ENCODE data around the gene PTPA.
"Not testable (repeated sequence)": the region's sequence is repeated elsewhere in the genome, so short reads cannot be mapped to it uniquely, and the experiment has no call there.

PTPA gene

GRCh38 chr9:129126749-129127618, 15.8 kb downstream of the PTPA start:
- H3K9ac ChIP-seq (ENCODE audit: low read length): no peak overlapping the region
- no peaks in the 10 kb centered on the region for H3K27me3 ChIP-seq (ENCODE audit: low read length)
- no peaks in the 10 kb centered on the region for H3K9me2 ChIP-seq (replicated peaks; ENCODE audit: insufficient read depth, low read length)
- H3K4me2 ChIP-seq (ENCODE audit: low read depth, low read length, poor library complexity, severe bottlenecking): no peak overlapping the region
- 0 out of 2 replicates have a peak, but pooled peaks cover 5% of the 10 kb centered on the region for H3K36me3 ChIP-seq (ENCODE audit: low read length)
- no peak for TF ChIP-seq CTCF (IDR thresholded peaks at IDR 0.05; ENCODE audit: insufficient read depth, low read length, poor library complexity, severe bottlenecking)
- H3F3A ChIP-seq (ENCODE audit: insufficient read depth): no peaks in the 10 kb centered on the region
- H3K9me3 ChIP-seq (ENCODE audit: insufficient read depth, low read length): no peaks in the 10 kb centered on the region
- H4K20me1 ChIP-seq (ENCODE audit: low read depth, low read length): no peaks in the 10 kb centered on the region
- H3K4me3 ChIP-seq (ENCODE audit: insufficient read depth, low read length, poor library complexity, severe bottlenecking): no peak overlapping the region
- H3K79me2 ChIP-seq (ENCODE audit: insufficient read depth, low read length): no peaks in the 10 kb centered on the region
- H3K27ac ChIP-seq (ENCODE audit: low read depth, low read length): no peak overlapping the region
- no peak overlapping the region for H2AFZ ChIP-seq (ENCODE audit: low read depth, low read length, severe bottlenecking)

GRCh38 chr9:129128689-129129088, 17.5 kb downstream of the PTPA start:
- Histone ChIP-seq H3K9me2 (replicated peaks; ENCODE audit: insufficient read depth, low read length) (no peaks in the 10 kb centered on the region), H3K9ac (ENCODE audit: low read length) (no peak overlapping the region), H3K79me2 (ENCODE audit: insufficient read depth, low read length) (no peaks in the 10 kb centered on the region), H2AFZ (ENCODE audit: low read depth, low read length, severe bottlenecking) (no peak overlapping the region), H3K9me3 (ENCODE audit: insufficient read depth, low read length) (no peaks in the 10 kb centered on the region), H3K36me3 (ENCODE audit: low read length) (0 out of 2 replicates have a peak, but pooled peaks cover 5% of the 10 kb centered on the region), H3F3A (ENCODE audit: insufficient read depth) (no peaks in the 10 kb centered on the region), H4K20me1 (ENCODE audit: low read depth, low read length) (no peaks in the 10 kb centered on the region), H3K4me2 (ENCODE audit: low read depth, low read length, poor library complexity, severe bottlenecking) (no peak overlapping the region), H3K4me3 (ENCODE audit: insufficient read depth, low read length, poor library complexity, severe bottlenecking) (no peak overlapping the region), H3K27me3 (ENCODE audit: low read length) (no peaks in the 10 kb centered on the region), H3K27ac (ENCODE audit: low read depth, low read length) (no peak overlapping the region)
- TF ChIP-seq EZH2phosphoT487 (conservative IDR thresholded peaks at IDR 0.05; ENCODE audit: low read length) (no peak), CTCF (IDR thresholded peaks at IDR 0.05; ENCODE audit: insufficient read depth, low read length, poor library complexity, severe bottlenecking) (no peak)

GRCh38 chr9:129130271-129130670, 19.1 kb downstream of the PTPA start:
- H3K9ac ChIP-seq (ENCODE audit: low read length); H3K4me2 ChIP-seq (ENCODE audit: low read depth, low read length, poor library complexity, severe bottlenecking); H3K79me2 ChIP-seq (ENCODE audit: insufficient read depth, low read length); H3K4me3 ChIP-seq (ENCODE audit: insufficient read depth, low read length, poor library complexity, severe bottlenecking); H2AFZ ChIP-seq (ENCODE audit: low read depth, low read length, severe bottlenecking); H4K20me1 ChIP-seq (ENCODE audit: low read depth, low read length); H3K9me2 ChIP-seq (replicated peaks; ENCODE audit: insufficient read depth, low read length); H3K27ac ChIP-seq (ENCODE audit: low read depth, low read length); H3K27me3 ChIP-seq (ENCODE audit: low read length); H3F3A ChIP-seq (ENCODE audit: insufficient read depth); H3K9me3 ChIP-seq (ENCODE audit: insufficient read depth, low read length); H3K36me3 ChIP-seq (ENCODE audit: low read length): not testable (repeated sequence)

- no peak overlapping the region for H2AFZ ChIP-seq (ENCODE audit: low read depth, low read length, severe bottlenecking)
- TF ChIP-seq EZH2phosphoT487 (conservative IDR thresholded peaks at IDR 0.05; ENCODE audit: low read length) (no peak), CTCF (IDR thresholded peaks at IDR 0.05; ENCODE audit: insufficient read depth, low read length, poor library complexity, severe bottlenecking) (no peak)
- H3K27ac ChIP-seq (ENCODE audit: low read depth, low read length): no peak overlapping the region
- H3F3A ChIP-seq (ENCODE audit: insufficient read depth): no peaks in the 10 kb centered on the region
- H3K9me3 ChIP-seq (ENCODE audit: insufficient read depth, low read length): no peaks in the 10 kb centered on the region
- H3K79me2 ChIP-seq (ENCODE audit: insufficient read depth, low read length): no peaks in the 10 kb centered on the region
- no peak overlapping the region for H3K4me3 ChIP-seq (ENCODE audit: insufficient read depth, low read length, poor library complexity, severe bottlenecking)
- 0 out of 2 replicates have a peak, but pooled peaks cover 3% of the 10 kb centered on the region for H3K36me3 ChIP-seq (ENCODE audit: low read length)
- H3K9ac ChIP-seq (ENCODE audit: low read length): no peak overlapping the region
- H3K4me2 ChIP-seq (ENCODE audit: low read depth, low read length, poor library complexity, severe bottlenecking): no peak overlapping the region
- H4K20me1 ChIP-seq (ENCODE audit: low read depth, low read length): no peaks in the 10 kb centered on the region
- H3K9me2 ChIP-seq (replicated peaks; ENCODE audit: insufficient read depth, low read length): no peaks in the 10 kb centered on the region
- no peaks in the 10 kb centered on the region for H3K27me3 ChIP-seq (ENCODE audit: low read length)
These were observed 19.6 kb downstream of the PTPA start for GRCh38 chr9:129130791-129131190.

Data from SU-DHL-6 (cell line).